Epidermal melanocyte (primary cell): ENCODE data around the gene WWOX.

Experiments used
- DNase-seq: peaks from one replicate; pipeline ENCODE4 v3.0.0; 2011; ENCODE audit warnings: low spot score; ENCODE audit not compliant: insufficient read length

The WWOX gene

GRCh38 chr16:78294538-78295225, 195.2 kb downstream of the WWOX start:
- no peak for DNase-seq

GRCh38 chr16:78297066-78297666, 197.7 kb downstream of the WWOX start:
- no peak for DNase-seq

GRCh38 chr16:78298986-78299385, 199.5 kb downstream of the WWOX start:
- DNase-seq = no peak

GRCh38 chr16:78300469-78300868, 201.0 kb downstream of the WWOX start:
- no peak for DNase-seq

- DNase-seq = no peak
Observed at GRCh38 chr16:78303946-78304345, 204.5 kb downstream of the WWOX start.

GRCh38 chr16:78306361-78306760, 206.9 kb downstream of the WWOX start:
- DNase-seq = no peak

GRCh38 chr16:78307824-78308528, 208.5 kb downstream of the WWOX start:
- no peak for DNase-seq

- DNase-seq = no peak
Observed at GRCh38 chr16:78309763-78310162, 210.3 kb downstream of the WWOX start.

GRCh38 chr16:78310196-78310595, 210.7 kb downstream of the WWOX start:
- DNase-seq = no peak

- no peak for DNase-seq
Observed at GRCh38 chr16:78310990-78311561, 211.6 kb downstream of the WWOX start.

- DNase-seq = no peak
Observed at GRCh38 chr16:78311831-78312230, 212.4 kb downstream of the WWOX start.

- no peak for DNase-seq
Observed at GRCh38 chr16:78317564-78318240, 218.2 kb downstream of the WWOX start.

GRCh38 chr16:78321620-78322360, 222.3 kb downstream of the WWOX start:
- no peak for DNase-seq

GRCh38 chr16:78323315-78323714, 223.9 kb downstream of the WWOX start:
- DNase-seq = no peak

GRCh38 chr16:78324649-78325285, 225.3 kb downstream of the WWOX start:
- DNase-seq = no peak

- no peak for DNase-seq
Observed at GRCh38 chr16:78325468-78326352, 226.3 kb downstream of the WWOX start.

- DNase-seq = no peak
Observed at GRCh38 chr16:78326731-78327130, 227.3 kb downstream of the WWOX start.

GRCh38 chr16:78331731-78332130, 232.3 kb downstream of the WWOX start:
- DNase-seq = no peak

- no peak for DNase-seq
Observed at GRCh38 chr16:78333808-78334207, 234.4 kb downstream of the WWOX start.

GRCh38 chr16:78340590-78340989, 241.1 kb downstream of the WWOX start:
- DNase-seq = no peak
